ENCODE measurements around the gene KLC3.
"Not testable (repeated sequence)": the region's sequence is repeated elsewhere in the genome, so short reads cannot be mapped to it uniquely, and the experiment has no call there.

Gene KLC3

GRCh38 chr19:45340232-45340898 is at the start of gene KLC3:
TSS of gene KLC3 (plus strand) at chr19:45340750. CDS start at chr19:45345542, 4,792 bp downstream.
- DNase-seq (ENCODE audit: extremely low read depth in 1 of 2, low read depth in 1 of 2): no peak

GRCh38 chr19:45291834-45292233 is 48.7 kb upstream of the KLC3 start:
- DNase-seq (ENCODE audit: extremely low read depth in 1 of 2, low read depth in 1 of 2): no peak

- DNase-seq (ENCODE audit: extremely low read depth in 1 of 2, low read depth in 1 of 2): no peak
Observed at GRCh38 chr19:45293682-45294081, 46.9 kb upstream of the KLC3 start.

- no peak for DNase-seq (ENCODE audit: extremely low read depth in 1 of 2, low read depth in 1 of 2)
Observed at GRCh38 chr19:45294291-45295029, 46.1 kb upstream of the KLC3 start.

GRCh38 chr19:45295873-45296272 is 44.7 kb upstream of the KLC3 start:
- no peak for DNase-seq (ENCODE audit: extremely low read depth in 1 of 2, low read depth in 1 of 2)

- no peak for DNase-seq (ENCODE audit: extremely low read depth in 1 of 2, low read depth in 1 of 2)
Observed at GRCh38 chr19:45296355-45296754, 44.2 kb upstream of the KLC3 start.

GRCh38 chr19:45297674-45298073 is 42.9 kb upstream of the KLC3 start:
- no peak for DNase-seq (ENCODE audit: extremely low read depth in 1 of 2, low read depth in 1 of 2)

GRCh38 chr19:45298264-45298663 is 42.3 kb upstream of the KLC3 start:
- DNase-seq (ENCODE audit: extremely low read depth in 1 of 2, low read depth in 1 of 2): no peak

- no peak for DNase-seq (ENCODE audit: extremely low read depth in 1 of 2, low read depth in 1 of 2)
Observed at GRCh38 chr19:45299719-45300118, 40.8 kb upstream of the KLC3 start.

- DNase-seq (ENCODE audit: extremely low read depth in 1 of 2, low read depth in 1 of 2): no peak
Observed at GRCh38 chr19:45302416-45302815, 38.1 kb upstream of the KLC3 start.

GRCh38 chr19:45303269-45304060 is 37.1 kb upstream of the KLC3 start:
- no peak for DNase-seq (ENCODE audit: extremely low read depth in 1 of 2, low read depth in 1 of 2)

GRCh38 chr19:45304141-45304926 is 36.2 kb upstream of the KLC3 start:
- DNase-seq (ENCODE audit: extremely low read depth in 1 of 2, low read depth in 1 of 2): no peak

- DNase-seq (ENCODE audit: extremely low read depth in 1 of 2, low read depth in 1 of 2): no peak
Observed at GRCh38 chr19:45305007-45305406, 35.5 kb upstream of the KLC3 start.

- no peak for DNase-seq (ENCODE audit: extremely low read depth in 1 of 2, low read depth in 1 of 2)
Observed at GRCh38 chr19:45305421-45305820, 35.1 kb upstream of the KLC3 start.

- DNase-seq (ENCODE audit: extremely low read depth in 1 of 2, low read depth in 1 of 2): no peak
Observed at GRCh38 chr19:45306040-45306439, 34.5 kb upstream of the KLC3 start.

GRCh38 chr19:45306518-45307027 is 34.0 kb upstream of the KLC3 start:
- no peak for DNase-seq (ENCODE audit: extremely low read depth in 1 of 2, low read depth in 1 of 2)

- no peak for DNase-seq (ENCODE audit: extremely low read depth in 1 of 2, low read depth in 1 of 2)
Observed at GRCh38 chr19:45307361-45307760, 33.2 kb upstream of the KLC3 start.

- DNase-seq (ENCODE audit: extremely low read depth in 1 of 2, low read depth in 1 of 2): not testable (repeated sequence)
Observed at GRCh38 chr19:45309322-45309721, 31.2 kb upstream of the KLC3 start.

- no peak for DNase-seq (ENCODE audit: extremely low read depth in 1 of 2, low read depth in 1 of 2)
Observed at GRCh38 chr19:45311621-45312020, 28.9 kb upstream of the KLC3 start.

GRCh38 chr19:45312285-45312684 is 28.3 kb upstream of the KLC3 start:
- DNase-seq (ENCODE audit: extremely low read depth in 1 of 2, low read depth in 1 of 2): not testable (repeated sequence)

Data from activated CD8-positive, alpha-beta memory T cell treated with anti-CD3 and anti-CD28 coated beads for 1 hour (primary cell).